SIG-M5 treated with dmso at 0.1 percent for 504 hours (cell line): ENCODE measurements around the gene MGAT3.

Source experiments
- DNase-seq: peaks from one replicate; lab custom pipeline; 2025; ENCODE audit not compliant: unreplicated experiment; lab: John Stamatoyannopoulos, UW

The MGAT3 gene

DNA sequence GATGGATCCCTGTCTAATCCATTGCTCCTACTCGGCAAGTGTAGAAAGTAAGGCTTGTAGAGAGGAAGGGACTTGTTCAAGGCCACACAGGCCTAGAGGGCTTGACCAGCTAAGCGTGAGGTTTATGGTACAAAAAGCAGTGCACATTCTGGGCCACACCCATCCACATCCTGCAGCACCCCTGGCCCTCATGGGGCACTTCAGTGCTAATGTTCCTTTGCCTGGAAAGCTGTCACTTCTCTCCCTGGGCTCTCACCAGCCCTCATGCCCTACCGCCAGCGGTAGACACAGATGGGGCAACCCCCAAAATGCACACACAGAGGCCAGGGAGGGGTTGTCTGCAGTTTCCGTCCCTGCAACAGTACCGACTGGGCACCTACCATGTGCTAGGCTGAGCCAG lies 7.1 kb upstream of the MGAT3 start:
- DNase-seq = no peak

DNA sequence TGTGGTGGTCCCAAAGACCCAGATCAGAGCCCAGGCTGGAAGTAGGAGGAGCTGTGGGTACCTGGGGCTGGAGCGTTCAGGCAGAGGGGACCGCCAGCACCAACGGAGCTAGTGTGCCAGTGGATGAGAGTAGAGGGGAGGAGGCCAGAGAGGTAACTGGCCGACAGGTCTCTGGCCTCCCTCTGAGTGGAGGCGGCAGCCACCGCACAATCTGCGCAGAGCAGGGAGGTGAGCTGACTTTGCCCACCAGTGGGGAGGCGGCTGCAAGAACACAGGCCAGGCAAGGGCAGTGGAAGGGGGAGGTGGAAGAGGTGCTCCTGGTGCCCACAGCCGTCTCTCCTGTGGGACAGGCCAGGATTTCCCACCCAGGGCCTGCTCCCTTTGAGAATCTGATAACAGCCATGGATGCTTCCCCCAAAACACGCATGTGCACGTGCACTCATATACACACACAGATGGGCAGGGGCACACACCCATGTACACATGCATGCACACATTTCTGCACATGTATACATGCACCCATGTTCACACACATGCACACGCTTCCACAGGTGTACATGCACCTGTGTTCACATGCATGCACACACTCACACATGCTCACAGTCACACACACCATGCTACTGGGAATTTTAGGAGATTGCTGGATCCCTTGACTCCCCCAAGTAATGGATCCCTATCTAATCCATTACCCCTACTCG lies 6.4 kb upstream of the MGAT3 start:
- no peak for DNase-seq

DNA sequence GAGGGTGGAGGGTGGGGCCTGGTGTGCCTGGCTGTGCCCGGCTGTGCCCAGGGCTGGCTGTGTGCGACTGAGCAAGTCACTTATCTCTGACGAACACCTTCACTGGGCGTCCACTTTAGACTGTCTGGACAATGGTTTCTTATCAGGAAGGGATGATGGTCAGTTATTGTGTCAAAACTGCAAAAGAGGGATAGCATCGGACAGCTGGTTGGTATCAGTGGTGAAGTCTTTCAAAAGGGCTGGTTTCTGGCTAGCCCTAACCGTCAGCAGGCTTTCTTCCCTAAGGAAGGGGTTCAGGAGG lies 4.1 kb upstream of the MGAT3 start:
- DNase-seq = no peak

DNA sequence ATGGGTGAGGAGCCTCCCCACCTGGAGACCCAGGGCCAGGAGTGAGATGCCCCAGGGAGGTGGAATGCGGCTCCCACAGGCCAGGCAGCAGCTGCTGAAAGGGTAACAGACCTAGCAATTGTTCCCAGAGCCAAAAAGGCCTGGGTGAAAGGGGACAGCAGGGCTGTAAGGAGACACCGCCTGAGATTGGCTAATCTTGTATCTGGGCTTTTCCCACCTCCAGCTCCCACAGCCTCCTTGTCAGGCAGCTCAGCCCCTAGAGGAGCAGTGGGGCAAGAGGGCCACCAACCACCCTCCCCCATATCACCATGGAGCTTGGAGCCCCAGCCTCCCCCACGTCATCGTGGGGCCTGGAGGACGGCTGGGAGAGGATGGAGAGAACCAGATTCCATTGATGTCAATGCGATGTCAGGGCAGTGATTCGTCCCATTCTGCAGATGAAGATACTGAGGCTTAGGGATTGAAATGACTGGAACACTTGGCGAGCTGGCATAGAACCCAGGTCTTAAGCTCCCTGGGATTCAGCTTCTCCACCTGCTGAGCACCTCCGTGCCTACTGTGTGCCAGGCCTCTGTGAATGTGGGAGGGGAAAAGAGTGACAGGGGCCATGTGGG lies 2.9 kb upstream of the MGAT3 start:
- DNase-seq = no peak

DNA sequence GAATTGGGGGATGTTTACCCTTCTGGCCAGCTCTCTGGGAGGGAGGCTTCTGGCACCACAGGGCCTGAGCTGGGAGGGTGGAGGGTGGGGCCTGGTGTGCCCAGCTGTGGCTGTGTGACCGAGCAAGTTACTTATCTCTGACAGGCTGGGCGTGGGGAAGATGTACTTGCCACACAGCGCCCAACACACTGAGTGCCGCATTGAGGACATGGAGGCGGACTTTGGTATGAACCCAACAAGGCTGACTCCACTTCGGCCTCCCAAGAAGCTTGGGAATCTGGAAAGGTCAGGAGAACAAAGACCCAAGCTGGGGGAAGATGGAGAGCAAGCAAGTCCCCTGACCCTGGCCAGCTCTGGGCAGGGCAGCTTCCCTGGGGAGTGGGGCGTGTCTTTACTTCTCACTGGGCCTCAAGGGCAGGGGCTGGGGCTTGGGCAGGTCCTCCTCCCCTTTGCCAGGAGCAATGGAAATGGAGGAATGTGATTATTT lies 2.4 kb upstream of the MGAT3 start:
- DNase-seq = no peak

DNA sequence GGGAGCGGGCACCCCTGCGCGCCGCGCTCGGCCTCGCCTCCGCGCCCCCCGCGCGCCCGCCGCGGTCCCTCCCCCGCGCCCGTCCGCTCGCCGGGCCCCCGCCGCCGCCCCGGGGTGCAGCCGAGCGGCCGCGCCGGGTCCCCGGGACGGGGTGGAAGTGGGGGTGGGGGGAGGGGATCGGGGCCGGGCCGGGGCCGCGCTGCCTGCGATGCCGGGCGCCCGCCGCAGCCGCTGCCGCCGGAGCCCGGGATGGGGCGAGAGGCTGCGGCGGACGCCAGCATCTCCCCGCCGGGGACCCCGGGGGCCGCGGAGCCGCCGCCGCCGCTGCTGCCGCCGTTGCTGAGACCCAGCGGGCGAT lies 365 bp downstream of the MGAT3 start:
- DNase-seq = no peak

DNA sequence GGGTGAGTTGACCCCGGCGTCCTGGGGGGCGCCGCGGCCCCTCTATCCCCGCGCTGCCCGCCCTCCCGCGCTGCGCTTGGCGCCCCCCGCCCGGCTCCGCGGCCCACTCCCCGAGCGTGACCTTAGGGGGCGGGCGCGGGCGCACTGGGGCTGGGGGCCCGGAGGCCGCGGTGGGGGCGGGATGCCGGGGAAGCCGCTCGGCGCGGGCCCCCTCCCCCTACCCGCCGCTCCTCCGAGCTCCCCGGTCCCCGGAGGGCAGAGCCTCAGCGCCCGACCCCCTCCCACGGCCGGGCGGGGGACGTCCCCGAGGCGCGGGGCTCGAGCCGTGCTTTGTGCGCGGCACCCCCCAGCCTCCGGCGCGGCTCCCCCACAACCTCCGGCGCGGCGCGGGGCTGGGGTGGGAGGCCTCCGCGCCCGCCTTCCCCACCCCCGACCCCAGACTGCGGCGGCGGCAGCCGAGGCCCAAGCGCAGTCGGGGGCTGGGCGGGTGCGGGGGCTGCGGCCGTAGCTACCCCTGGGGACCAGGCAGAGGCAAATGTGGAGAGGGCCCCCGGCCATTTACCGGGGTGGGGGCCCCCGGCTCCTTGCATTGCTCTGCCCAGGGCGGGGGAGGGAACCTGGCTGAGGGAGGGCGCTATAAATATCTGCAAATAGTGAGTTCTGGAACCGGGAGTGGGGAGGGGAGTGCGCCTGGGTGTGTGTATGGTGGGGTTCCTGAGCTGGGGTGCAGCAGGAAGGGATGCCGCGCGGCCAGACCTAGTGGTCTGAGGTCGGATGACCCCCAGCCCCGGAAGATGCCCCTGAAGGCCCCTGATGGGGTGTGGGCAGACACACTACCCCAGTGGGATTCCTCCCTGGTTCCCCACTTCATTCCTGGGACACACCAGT lies 988 bp downstream of the MGAT3 start:
- DNase-seq = no peak

DNA sequence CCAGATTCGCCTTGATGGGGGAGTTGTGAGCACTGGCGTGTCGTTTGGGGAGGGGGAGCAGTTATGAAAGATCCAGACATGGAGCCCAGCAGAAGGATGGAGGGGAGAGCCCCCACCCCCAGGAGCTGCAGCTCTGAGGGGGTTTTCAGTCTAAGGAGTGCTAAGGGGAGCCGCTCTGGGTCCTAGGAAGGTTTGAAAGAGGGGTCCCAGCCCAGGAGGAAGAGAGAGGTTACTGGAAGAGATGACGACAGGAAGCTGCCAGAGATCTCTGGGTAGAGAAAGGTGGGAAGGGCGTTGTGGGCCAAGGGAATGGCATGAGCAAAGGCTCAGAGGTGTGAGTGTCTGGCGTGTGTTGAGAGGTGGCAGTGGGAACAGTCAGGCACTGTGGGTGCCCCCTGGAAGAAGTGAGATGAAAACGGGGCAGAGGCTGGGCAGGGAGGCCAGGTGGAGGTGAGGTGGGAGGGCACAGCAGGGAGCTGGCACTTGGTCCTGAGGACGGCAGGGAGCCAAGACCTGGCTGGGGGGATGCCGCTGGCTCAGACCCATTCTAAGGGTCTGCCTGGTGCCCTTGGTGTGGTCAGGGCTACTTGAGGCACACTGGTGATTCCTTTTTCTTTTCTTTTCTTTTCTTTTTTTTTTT lies 1.8 kb downstream of the MGAT3 start:
- DNase-seq = no peak

DNA sequence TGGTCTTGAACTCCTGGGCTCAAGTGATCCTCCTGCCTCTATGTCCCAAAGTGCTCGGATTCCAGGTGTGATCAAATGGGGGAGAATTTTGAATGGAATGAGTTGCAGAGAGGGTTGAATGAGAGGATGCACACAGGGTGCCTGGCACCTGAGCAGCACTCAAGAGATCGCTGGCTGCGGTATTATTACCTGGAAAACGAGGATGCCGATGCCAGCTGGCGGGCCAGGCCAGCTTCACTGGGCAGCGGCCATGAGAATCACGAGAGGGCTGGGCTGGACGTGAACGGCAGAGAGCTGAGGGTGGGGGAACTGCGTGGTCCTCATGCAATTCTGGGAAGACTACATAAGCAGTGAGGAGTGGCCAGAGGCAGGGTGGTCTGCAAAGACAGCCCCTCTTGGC lies 2.9 kb downstream of the MGAT3 start:
- no peak for DNase-seq

DNA sequence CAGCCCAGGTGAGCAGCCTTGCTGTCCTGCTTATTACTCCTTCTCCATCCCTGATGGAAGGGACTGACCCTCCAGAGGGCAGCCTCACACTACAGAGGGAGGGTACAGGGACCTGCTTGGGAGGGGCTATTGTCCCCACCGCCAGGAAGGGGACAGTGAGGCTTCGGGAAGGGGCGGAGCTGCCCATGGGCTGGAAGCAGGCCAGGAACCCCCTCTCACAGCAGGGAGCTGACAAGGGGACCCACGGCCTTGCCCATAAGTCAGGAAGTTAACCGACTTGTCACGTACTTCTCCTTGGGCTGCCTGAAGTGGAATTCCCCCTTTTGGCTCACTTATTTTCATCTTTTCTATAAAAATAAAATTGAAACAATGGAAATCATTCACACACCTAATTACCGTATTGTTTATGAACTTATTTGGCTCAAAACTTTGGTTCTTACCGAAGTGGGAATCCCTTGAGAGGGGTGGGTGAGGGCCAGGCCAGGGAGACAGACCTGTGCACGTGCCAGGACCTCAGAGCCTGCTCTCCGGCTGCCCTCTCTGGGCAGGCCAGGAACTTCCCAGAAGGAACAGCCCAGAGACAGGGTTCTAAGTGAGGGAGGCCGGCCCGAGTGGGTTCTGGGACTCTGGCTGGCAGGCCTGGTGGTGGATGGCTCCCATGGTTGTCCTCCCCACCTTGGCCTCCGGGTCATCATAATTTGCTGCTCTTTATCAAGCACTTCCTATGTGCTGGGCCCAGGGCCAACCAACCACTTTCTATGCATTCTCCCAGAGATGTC lies 5.8 kb downstream of the MGAT3 start:
- DNase-seq = no peak

DNA sequence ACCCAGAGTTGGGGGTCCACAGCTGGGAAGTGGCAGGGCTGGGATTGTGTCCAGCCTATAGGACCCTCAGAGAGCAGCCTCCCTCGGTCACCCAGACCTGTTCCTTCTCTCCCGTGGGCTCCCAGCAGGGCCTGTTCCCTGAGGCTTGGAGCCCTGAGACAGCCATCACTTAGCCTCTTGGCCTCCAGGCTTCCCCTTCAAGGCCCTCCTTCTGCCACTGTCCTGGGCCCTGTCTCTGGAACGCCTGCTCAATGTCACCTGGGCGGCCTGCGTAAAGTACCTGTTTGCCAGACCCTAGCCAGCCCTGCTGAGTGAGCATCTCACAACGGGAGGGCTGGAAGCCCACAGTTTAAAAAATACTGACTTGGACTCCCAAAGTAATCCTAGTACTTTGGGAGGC lies 6.5 kb downstream of the MGAT3 start:
- DNase-seq = no peak

DNA sequence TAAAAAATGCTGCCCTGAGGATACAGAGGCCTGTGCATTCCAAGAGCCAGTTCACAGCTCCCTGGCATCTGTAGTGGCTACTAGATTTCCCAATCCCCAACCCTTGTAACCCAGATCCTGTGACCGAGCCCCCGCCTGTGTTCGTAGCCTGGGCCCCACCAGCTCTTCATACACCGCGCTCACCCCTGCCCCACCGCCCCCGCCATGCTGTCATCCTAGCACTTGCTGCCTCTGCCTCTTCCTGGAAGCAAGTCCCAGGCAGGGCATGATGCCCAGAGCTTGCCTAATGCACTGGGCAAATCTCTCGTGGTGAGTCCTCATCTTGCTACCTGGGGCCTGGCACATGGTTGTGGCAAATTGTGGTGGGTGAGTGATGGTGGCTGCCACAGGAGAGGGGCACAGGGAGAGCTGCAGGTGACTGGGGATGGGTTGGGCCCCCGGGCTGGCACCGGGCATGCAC lies 7.1 kb downstream of the MGAT3 start:
- no peak for DNase-seq

DNA sequence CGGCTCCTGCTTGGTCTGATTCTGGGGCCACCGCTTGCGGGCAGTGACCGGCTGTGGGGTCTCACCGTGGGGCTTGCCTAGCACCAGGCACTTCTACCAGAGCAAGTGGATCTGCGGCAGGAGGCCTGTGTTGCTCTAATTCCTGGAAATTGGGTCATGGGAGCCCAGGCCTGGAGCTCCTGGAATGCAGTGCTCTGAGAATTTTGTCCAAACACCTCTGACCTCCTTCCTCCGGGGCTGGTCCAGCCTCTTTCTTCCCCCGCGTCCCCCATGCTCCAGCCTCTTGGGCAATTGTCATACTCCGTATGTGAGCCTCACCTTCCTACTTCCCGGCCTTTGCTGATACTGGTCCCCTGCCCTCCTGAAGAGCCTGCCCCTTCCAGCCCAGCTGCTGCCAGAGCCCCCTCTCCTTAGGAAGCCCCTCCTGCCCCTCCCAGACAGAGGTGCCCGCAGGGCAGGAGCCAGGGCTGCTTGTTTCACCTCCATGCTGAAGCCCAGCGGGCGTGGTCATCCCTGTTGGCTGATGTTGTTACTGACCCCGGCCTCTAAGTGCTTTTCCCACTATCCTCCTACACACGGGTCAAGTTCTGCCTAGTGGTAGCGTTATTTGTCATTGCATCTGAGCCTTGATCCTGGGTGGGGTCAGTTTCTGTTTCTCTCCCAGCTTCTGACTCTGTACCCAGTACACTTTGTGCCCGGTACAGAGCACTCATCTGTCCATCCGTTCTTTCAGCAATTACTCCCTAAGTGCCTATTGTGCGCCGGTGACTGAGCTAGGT lies 9.6 kb downstream of the MGAT3 start:
- DNase-seq = no peak

DNA sequence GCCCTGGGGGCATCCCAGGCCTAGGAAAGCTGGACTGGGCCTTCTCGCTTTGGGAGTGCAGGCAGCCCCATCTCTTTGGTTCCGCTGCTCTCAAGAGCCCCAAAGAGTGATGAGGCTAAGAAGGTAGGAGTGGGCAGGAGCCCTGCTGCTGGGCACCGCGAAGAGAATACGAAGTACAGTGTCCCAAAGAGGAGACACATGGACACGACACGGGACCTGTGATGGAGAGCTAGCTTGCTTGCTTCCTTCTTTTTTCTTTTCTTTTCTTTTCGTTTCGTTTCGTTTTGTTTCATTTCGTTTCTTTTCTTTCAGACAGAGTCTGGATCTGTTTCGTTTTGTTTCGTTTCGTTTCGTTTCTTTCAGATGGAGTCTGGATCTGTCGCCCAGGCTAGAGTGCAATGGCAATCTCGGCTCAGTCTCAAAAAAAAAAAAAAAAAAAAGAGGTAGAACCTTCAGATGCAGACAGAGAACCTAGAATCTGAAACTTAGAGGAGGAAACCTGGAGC lies 10.6 kb downstream of the MGAT3 start:
- no peak for DNase-seq

DNA sequence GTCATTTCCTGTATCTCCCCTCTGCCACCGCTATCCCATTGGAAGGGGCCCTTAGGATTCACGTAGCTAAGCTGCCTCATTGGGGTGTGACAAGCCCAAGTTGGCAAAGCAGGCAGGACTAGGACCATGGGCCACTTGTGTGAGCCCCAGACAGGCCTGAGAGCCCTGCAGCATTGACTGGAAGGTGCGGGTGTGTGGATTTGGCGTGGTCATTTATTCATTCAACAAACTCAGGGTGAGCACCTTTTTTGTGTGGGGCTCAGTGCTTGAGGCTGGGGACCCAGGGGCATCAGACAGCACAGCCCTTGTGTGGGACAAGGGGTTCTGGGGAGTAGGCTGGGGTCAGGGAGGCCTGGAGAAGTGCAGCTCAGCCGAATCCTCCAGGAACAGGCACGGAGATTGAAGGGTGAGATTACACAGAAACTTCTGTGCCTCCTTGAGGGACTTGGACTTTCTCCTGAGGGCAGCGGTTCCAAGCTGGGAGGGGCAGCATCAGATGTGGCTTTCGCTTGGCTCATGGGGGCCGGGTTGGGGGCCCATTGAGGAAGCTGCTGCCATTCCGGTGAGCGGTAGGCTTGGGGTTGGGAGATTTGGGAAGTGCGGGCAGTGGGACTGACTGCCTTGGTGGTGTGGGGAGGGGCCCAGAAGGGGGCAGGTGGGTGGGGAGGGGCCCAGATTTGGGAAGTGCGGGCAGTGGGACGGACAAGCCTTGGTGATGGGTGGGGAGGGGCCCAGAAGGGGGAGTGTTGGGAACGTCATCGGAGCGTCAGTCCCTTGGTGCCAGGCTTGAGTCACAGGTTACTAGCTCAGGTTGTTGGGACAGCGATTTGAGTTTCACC lies 11.9 kb downstream of the MGAT3 start:
- no peak for DNase-seq

DNA sequence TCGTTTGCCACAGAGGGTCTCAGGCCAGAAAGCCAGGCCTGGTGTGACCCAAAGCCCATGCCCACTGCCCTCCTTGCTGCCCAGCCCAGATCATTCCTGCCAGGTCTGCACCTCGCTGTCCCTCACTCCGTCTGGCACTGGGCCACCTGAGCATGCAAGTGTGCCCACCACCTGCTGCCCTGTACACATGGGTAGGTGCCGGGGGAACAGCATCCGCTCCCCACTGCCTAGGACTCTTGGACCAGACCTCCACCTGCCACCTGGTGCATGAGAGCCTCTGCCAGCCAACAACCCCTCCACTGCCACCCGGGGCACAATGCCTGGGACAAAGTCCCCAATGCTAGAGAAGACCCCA lies 12.5 kb downstream of the MGAT3 start:
- DNase-seq = no peak

DNA sequence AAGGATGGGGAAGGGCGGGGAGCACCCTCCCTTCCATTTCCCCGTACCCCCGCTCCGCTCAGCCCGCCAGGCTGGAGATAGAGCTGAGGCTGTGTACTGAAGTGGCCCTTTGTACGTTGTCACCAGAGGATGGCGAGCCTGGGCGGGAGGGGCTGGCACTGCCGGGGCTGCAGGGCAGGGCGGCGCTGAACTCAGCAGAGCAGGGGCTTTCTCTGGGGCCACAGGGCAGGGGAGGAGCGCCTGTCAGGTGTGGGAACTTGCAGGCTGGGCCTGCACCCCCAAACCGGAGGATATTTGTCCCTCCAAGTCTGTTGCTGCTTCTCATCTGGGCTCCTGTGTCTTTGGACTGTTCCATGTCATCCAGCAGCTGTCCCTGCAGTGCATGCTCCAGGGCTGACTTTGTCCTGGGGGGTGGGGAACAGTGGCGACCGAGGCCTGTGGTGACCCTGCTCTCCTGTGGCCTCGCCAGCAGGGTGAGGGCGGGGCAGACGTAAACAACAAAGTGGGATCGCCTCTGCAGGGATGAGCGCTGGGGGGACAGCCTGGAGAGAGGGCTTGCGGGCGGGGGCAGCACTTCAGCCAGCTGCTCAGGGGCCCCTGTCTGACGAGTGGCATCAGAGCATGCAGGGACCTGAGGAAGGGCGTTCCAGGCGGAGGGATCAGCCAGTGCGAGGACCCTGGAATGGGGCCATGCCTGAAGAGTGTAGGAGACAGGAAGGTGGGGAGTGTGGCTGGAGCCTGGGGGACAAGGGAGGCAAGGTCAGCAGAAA lies 13.1 kb downstream of the MGAT3 start:
- no peak for DNase-seq
